ENCODE results near the gene OXCT2.

OXCT2 gene

GRCh38 chr1:39729030-39729429 is 42.1 kb downstream of the OXCT2 start:
- no peak for DNase-seq

- no peak for DNase-seq
Observed at GRCh38 chr1:39727932-39728317, 43.2 kb downstream of the OXCT2 start.

GRCh38 chr1:39727221-39727931 is 43.8 kb downstream of the OXCT2 start:
- DNase-seq = no peak

- no peak for DNase-seq
Observed at GRCh38 chr1:39726600-39726999, 44.5 kb downstream of the OXCT2 start.

GRCh38 chr1:39722495-39722894 is 48.7 kb downstream of the OXCT2 start:
- no peak for DNase-seq

GRCh38 chr1:39721664-39722063 is 49.5 kb downstream of the OXCT2 start:
- no peak for DNase-seq

GRCh38 chr1:39720094-39720999 is 50.8 kb downstream of the OXCT2 start:
- DNase-seq = no peak

Measured in T1000 (cell line).